Kidney (tissue), 14 donors: Measurements from ENCODE around the gene STMN1. TPM values are rescaled to one million over a fixed set of nuclear protein-coding genes. Genes with fewer than 3 reads are reported as not detected.
"Not testable (repeated sequence)": the region's sequence is repeated elsewhere in the genome, so short reads cannot be mapped to it uniquely, and the experiment has no call there.

Source experiments
- DNase-seq, 5 donors: peaks; one replicate each; pipeline ENCODE4 v3.0.0-alpha.2; 2013 to 2020
- FAIRE-seq: peaks from 2 replicates; lab custom pipeline; 2012; peaks lifted over from hg19 to GRCh38; lab: Jason Lieb, UNC
- H3K27ac ChIP-seq, 2 donors: one replicate each; pipeline ENCODE4 v1.7.0; 2013; ENCODE audit warnings: low read depth in 2 of 2, low read length in 2 of 2, inconsistent platforms in 1 of 2
- H3K27me3 ChIP-seq: one replicate; pipeline ENCODE4 v1.7.1; 2013; ENCODE audit warnings: low read length, inconsistent platforms; ENCODE audit not compliant: control insufficient read depth, insufficient read depth
- H3K36me3 ChIP-seq, 3 donors: one replicate each; pipeline versions ENCODE4 v1.7.0 to v1.7.1; 2013; ENCODE audit warnings: low read length in 3 of 3, control low read depth in 1 of 3, inconsistent platforms in 1 of 3; ENCODE audit not compliant: insufficient read depth in 3 of 3, control insufficient read depth in 2 of 3
- H3K4me1 ChIP-seq, 3 donors: one replicate each; pipeline versions ENCODE4 v1.7.0 to v1.7.1; 2013; ENCODE audit warnings: low read length in 3 of 3, inconsistent platforms in 1 of 3, low read depth in 1 of 3; ENCODE audit not compliant: control insufficient read depth in 2 of 3, insufficient read depth in 2 of 3
- H3K4me3 ChIP-seq, 3 donors: one replicate each; pipeline versions ENCODE4 v1.7.0 to v1.8.1; 2013; ENCODE audit warnings: low read length in 3 of 3, control low read depth in 1 of 3, inconsistent platforms in 1 of 3
- H3K9ac ChIP-seq, 3 donors: one replicate each; pipeline versions ENCODE4 v1.7.0 to v1.7.1; 2013; ENCODE audit warnings: low read length in 3 of 3, control low read depth in 1 of 3, inconsistent platforms in 1 of 3
- H3K9me3 ChIP-seq, 3 donors: one replicate each; pipeline versions ENCODE4 v1.7.0 to v1.7.1; 2013; ENCODE audit warnings: low read length in 3 of 3, control low read depth in 1 of 3, inconsistent platforms in 1 of 3; ENCODE audit not compliant: control insufficient read depth in 2 of 3, insufficient read depth in 1 of 3
- CTCF ChIP-seq: IDR thresholded peaks from 3 replicates; pipeline ENCODE4 v1.5.1; 2012; ENCODE audit warnings: mild to moderate bottlenecking, moderate library complexity, borderline replicate concordance; ENCODE audit not compliant: insufficient read depth; ENCODE audit errors: extremely low read depth
- intact Hi-C: fragments of 100-400 bp; cut with DNase I; formaldehyde crosslinking; loops from one replicate; pipeline ENCODE4 v1.11.1; 2022
- polyA plus RNA-seq: library from polyadenylated mRNA; stranded (reverse); fragments of 350-450 nt; fragmentation: Illumina TruSeq; extraction: RNeasy Lipid Tissue Mini Kit (QIAGEN cat#74804); gene quantifications from one replicate; pipeline ENCODE4 v1.2.3, GENCODE V29; 2014; ENCODE audit warnings: low read depth, low replicate concordance; ENCODE audit not compliant: insufficient read depth
- total RNA-seq: library from RNA; stranded (reverse); fragmentation: NEBNext Ultra II Directional; extraction: Animal tissue kit (Norgen Biotek cat#: 25700); gene quantifications from one replicate; pipeline ENCODE4 v1.2.1, GENCODE V29; 2021
- donor health status: control.
- donor health status: control.
- donor health status: control.
- donor health status: control.
- donor health status: control.
- donor health status: DM: yes; HTN: yes; CAD: no.
- donor health status: Normal renal cell carcinoma (clear cell type).

STMN1 gene
- total and polyA plus RNA-seq, 2 donors from 2014 or later, result 50.4 to 101 TPM

DNA sequence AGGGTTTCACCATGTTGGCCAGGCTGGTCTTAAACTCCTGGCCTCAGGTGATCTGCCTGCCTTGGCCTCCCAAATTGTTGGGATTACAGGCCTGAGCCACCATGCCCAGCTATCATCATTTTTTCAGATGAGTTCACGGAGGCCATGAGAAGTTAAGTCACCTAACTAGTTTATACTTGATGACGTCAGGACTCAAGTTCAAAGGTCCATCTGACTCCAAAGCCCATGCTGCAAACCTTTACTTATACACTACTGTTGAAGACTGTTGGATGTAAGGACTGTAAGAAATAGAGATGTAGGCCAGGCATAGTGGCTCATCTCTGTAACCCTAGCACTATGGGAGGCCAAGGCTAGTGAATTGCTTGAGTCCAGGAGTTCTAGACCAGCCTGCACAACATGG is 40.8 kb upstream of the STMN1 start:
- Histone ChIP-seq H3K9ac (no peak overlapping the region), H3K36me3 (no peaks in the 10 kb centered on the region), H3K4me1 (no peaks in the 10 kb centered on the region), H3K4me3 (no peak overlapping the region), H3K9me3 (no peaks in the 10 kb centered on the region), H3K27me3 (no peaks in the 10 kb centered on the region), H3K27ac (no peak overlapping the region)
- intact Hi-C loops, result no loop called here
- FAIRE-seq (no peak), DNase-seq (no peak)
- TF ChIP-seq CTCF, result no peak

- FAIRE-seq (no peak), DNase-seq (no peak)
- TF ChIP-seq CTCF, result no peak
- Histone ChIP-seq H3K4me3 (no peak overlapping the region), H3K9ac (no peak overlapping the region), H3K27me3 (no peaks in the 10 kb centered on the region), H3K36me3 (no peaks in the 10 kb centered on the region), H3K4me1 (no peaks in the 10 kb centered on the region), H3K9me3 (no peaks in the 10 kb centered on the region), H3K27ac (no peak overlapping the region)
- intact Hi-C loops, result no loop called here
Observed at GRCh38 chr1:25945761-25946160, 39.5 kb upstream of the STMN1 start.

- FAIRE-seq (no peak), DNase-seq (no peak)
- no peaks in the 10 kb centered on the region for H3K9me3 ChIP-seq
- no peak for TF ChIP-seq CTCF
- H3K9ac ChIP-seq, result no peak overlapping the region
- H3K27me3 ChIP-seq, result no peaks in the 10 kb centered on the region
- H3K36me3 ChIP-seq, result no peaks in the 10 kb centered on the region
- no peak overlapping the region for H3K4me3 ChIP-seq
- H3K27ac ChIP-seq, result no peak overlapping the region
- no peaks in the 10 kb centered on the region for H3K4me1 ChIP-seq
- intact Hi-C loops, result no loop called here
Observed at GRCh38 chr1:25944986-25945385, 38.8 kb upstream of the STMN1 start.

DNA sequence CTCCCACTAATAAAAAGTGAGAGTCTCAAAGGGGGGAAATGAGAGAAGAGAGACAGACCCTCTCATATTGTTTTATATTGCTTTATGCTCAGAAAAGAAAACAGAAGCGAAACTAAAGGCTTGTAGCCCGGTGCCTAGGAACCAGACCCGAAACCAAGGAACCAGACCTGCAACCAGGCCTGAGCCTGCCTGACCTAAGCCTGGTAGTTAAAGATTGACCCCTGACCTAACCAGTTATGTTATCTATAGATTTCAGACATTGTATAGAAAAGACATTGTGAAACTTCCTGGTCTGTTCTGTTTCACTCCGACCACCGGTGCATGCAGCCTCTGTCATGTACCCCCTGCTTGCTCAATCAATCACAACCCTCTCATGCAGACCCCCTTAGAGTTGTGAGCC is 37.3 kb upstream of the STMN1 start:
- H3K27me3 ChIP-seq, H3K9ac ChIP-seq, DNase-seq, H3K27ac ChIP-seq, H3K4me3 ChIP-seq, H3K36me3 ChIP-seq, H3K4me1 ChIP-seq, H3K9me3 ChIP-seq, FAIRE-seq, intact Hi-C loops: not testable (repeated sequence)
